Dermis blood vessel endothelial cell (primary cell): Measurements from ENCODE around the gene LNP1. TPM values are rescaled to one million over a fixed set of nuclear protein-coding genes. Genes with fewer than 3 reads are reported as not detected.
"Not testable (repeated sequence)": the region's sequence is repeated elsewhere in the genome, so short reads cannot be mapped to it uniquely, and the experiment has no call there.

Source experiments
- DNase-seq: peaks from one replicate; pipeline ENCODE4 v3.0.0; 2010
- total RNA-seq: library from RNA; depleted of rRNA; stranded (reverse); fragments of >200 nt; gene quantifications from 2 replicates; pipeline ENCODE4 v1.2.3, GENCODE V29; 2014

The LNP1 gene
- total RNA-seq, 1 donor from 2014 or later, result 0.51 TPM

DNA sequence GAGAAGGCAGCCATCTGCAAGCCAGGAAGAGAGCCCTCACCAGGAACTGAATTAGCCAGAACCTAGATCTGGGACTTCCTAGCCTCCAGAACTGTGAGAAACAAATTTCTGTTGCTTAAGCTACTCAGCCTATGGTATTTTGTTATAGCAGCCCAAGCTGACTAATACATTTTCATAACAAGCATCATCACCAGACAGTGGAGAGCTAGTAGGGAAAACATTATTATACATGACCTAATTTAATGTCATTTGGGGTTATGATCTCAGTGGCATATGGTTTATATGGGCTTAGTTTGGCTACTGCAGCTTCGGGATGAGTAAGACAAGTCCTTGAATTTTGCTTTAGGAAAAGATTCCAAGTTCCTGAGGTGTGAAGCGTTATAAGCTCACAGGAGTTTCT, 35.6 kb downstream of the LNP1 start:
- no peak for DNase-seq

DNA sequence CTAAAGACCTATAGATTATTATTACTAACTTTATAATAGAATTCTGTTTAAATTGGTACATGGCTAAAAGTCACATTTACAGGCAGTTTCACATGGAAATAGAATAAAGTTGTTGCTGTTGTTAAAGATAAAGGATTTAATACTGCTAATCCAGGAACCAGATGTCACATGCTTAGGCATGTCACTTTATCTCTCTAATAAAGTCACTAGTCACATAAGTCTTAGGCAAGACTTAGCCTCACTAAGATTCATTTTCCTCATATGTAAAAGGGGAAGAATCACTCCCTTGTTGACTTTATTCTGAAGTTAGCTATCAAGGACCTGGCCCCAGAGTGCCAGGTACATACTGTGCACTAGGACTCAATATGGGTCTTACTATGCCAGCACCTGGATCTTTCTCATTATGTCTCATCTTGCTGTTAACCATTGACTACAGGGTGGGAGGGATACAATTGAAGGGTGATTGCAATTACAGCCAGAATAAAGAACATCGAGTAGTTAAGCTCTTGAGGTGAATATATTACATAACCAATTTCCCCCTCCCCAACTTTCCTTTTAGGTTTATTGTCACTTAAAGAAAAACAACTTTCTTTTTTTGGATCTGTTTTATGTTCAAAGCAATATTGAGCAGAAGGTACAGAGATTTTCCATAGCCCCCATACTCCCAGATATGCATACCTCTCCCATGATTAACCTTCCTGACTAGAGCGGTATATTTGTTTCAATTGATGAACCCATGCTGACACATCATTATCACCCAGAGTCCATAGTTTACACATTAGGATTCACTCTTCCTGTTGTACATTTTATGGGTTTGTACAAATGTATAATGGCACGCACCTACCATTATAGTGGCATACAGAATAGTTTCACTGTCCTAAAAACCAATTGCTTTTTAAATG, 36.6 kb downstream of the LNP1 start:
- no peak for DNase-seq

DNA sequence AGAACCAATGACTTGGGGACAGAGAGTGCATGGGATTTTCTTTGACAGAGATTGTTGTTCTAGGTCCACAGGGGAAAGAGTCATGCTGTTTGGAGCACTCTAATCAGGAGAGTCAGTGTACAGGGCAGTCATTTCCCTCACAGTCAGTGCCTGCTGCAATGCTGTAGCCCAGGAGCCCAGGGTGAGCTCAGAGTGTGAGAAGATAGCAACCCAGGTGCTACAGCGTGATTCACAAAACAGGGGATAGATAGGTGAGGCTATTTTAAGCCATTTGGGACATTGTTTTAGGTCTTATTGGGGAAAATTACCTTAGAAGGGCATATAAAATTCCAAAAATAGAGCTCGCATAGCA, 37.3 kb downstream of the LNP1 start:
- DNase-seq, result peak; percentile 14

DNA sequence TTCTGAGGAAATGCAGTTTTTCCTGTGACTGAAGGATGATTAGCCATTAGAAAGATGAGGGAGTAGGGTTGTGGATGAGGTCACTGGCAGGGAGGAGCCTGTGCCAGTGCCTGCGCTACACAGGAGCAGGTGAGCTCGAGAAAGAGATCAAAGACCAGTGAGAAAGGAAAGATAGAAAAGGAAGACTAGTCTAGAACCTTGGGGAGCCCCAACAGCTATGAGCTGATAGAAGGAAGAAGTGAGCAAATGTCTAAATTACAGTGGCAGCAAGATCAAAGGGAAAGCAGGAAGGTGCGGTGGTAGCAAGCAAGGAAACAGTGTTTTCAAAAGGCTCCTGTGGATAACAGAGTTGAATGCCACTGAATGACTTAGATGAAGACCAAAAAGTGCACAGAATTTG, 39.6 kb downstream of the LNP1 start:
- no peak for DNase-seq

DNA sequence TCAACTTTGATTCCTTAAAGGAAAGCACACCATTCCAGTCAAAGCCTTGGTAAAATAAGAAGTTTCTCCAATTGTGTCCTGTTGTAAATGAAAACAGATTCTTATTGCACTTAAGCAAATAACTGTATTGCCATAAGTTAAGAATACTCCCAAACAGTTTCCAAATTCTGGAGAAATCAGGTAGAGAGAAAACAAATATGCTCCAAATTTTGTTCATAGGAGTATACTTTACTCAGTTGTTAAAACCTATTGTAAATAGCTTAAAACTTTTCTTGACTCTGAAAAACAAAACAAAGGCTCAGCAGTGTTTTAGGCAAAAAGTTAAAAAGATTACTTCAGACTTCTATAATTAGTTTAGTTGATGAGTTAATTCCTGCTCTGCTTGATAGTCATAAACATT, 42.4 kb downstream of the LNP1 start:
- DNase-seq, result no peak

DNA sequence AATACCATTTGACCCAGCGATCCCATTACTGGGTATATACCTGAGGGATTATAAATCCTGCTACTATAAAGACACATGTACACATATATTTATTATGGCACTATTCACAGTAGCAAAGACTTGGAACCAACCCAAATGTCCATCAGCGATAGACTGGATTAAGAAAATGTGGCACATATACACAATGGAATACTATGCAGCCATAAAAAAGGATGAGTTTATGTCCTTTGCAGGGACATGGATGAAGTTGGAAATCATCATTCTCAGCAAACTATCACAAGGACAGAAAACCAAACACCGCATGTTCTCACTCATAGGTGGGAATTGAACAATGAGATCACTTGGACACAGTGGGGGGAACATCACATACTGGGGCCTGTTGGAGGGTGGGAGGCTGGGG, 45.7 kb downstream of the LNP1 start:
- not testable (repeated sequence) for DNase-seq

DNA sequence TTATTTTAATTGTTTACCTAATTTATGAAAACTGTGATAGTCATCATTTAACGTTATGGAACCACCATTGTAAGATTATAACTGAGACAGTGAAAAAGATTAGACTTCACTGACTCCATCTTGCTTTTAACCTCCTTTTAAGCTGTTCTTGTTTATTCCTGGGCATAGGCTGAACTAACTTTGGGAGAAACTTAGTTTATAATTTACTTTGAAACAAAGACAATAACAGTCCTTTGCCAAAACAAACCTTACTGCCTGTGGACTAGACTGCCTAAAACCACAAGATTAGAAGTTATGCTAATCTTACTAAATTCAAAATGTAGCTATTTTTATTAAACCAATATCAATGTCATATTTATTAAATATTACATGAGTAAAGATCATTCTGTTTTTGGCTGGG, 46.7 kb downstream of the LNP1 start:
- no peak for DNase-seq

DNA sequence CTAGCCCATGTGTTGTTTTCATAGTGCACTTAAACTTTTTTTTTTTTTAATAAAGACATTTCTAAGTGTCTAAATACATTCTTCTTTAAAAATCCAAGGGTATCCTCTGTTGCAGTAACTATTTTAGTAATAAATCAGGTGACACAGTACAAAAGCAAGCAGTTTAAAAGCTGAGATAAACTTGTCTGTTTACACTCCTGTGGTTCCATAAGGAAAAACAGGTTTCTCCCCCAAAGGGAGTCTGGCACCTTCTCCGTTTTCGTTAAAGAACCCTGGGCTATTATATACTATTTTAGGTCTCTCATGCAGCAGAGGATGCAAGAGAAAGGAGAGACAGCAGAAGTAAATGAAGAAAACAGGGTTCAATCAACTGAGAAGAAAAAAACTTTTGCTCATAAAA, 47.9 kb downstream of the LNP1 start:
- no peak for DNase-seq

DNA sequence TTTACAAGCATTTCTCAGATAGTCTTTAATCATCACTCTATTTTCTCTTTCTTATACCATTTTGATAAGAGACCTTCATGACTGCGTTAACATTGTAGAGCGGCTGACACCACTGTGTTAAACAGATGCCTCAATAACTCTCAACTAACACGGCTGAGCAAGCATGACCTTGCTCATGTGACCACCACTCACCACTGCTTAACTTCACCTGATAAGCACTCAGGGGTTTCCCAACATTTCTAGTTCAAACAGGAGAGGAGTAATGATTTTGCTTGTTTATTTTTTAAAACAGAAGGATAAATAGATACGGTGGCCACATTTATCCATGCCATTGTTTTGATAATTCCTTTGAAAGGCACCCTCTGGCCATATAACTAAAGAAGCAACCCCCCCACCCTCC, 53.3 kb downstream of the LNP1 start:
- no peak for DNase-seq

DNA sequence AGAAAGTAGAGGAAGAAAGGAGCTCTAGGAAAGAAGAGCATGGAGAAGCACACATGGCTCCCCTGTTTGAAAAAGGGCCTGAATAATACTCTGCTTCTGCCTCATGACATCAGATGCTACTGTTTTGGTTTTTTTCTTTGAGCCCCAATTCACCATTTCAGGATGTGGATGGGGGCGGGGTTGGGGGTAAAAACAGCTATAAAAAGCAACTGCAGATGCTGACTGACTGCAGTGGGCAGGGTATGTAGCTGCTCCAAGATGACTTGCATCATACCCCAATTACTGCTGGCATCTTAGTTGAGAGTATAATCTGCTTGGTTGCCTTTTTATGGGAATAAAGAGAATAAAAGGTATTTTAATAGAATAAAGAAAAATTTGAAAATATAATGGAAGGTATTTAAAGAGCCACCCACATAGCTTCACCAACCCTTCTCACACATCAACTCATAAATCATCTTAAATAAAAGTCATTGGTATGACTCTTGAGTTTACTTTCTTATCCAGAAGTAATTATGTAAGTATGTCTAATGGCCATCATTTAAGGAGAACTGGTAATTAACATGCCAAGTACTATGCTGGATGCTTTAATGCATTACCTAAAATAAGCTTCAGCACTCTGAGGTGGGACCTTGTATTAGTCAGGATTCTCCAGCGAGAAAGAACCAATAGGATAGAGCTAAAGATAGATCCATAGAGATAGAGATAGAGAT, 54.7 kb downstream of the LNP1 start:
- DNase-seq, result no peak

DNA sequence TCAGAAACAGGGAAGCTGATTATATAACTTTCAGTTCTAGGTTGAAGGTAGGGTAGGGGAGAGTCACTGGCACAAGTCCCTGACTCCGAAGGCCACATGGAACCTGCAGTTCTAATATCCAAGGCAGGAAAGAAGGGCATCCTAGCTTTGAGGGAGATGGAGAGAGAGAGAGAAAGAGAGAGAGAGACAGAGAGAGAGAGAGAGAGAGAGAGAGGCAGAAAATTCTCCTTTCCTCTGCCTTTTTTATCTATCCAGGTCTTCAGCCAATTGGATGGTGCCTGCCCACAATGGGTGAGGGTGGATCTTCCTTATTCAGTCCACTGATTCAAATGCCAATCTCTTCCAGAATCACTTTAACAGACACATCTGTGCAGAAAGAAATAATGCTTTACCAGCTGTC, 55.4 kb downstream of the LNP1 start:
- DNase-seq, result no peak

DNA sequence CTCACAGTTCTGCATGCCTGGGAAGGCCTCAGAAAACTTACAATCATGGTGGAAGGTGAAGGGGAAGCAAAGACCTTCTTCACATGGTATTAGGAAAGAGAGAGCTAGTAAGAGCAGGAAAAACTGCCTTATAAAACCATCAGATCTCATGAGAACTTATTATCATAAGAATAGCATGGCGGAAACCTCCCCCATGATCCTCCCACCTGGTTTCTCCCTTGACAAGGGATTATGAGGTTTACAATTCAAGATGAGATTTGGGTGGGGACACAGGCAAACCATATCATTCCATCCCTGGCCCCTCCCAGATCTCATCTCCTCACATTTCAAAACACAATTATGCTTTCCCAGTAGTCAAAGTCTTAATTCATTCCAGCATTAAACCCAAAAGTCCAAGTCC, 56.5 kb downstream of the LNP1 start:
- no peak for DNase-seq

DNA sequence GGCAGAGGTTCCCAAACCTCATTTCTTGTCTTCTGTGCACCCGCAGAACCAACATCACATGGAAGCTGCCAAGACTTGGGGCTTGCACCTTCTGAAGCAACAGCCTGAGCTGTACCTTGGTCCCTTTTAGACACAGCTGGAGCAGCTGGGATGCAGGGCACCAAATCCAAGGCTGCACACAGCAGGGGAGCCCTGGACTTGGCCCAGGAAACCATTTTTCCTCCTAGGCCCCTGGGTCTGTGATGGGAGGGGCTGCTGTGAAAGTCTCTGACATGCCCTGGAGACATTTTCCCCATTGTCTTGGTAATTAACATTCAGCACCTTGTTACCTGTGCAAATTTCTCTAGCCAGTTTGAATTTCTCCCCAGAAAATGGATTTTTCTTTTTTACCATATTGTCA, 57.5 kb downstream of the LNP1 start:
- DNase-seq, result no peak

DNA sequence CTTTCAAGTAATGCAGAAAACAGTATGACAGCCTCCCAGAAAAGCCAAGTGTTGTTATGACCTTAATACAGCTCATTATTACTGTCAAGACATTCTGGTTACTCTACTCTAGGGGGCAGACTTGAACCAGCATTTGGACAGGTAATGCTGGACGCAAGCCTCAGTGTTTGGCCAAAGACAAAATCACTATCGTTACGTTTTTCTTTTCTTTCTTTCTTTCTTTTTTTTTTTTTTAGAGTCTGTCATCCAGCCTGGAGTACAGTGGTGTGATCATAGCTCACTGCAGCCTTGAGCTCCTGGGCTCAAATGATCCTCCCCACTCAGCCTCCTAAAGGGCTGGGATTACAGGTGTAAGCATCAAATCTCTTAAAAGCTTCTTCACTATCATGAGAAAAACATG, 61.7 kb downstream of the LNP1 start:
- peak; percentile 71 for DNase-seq

DNA sequence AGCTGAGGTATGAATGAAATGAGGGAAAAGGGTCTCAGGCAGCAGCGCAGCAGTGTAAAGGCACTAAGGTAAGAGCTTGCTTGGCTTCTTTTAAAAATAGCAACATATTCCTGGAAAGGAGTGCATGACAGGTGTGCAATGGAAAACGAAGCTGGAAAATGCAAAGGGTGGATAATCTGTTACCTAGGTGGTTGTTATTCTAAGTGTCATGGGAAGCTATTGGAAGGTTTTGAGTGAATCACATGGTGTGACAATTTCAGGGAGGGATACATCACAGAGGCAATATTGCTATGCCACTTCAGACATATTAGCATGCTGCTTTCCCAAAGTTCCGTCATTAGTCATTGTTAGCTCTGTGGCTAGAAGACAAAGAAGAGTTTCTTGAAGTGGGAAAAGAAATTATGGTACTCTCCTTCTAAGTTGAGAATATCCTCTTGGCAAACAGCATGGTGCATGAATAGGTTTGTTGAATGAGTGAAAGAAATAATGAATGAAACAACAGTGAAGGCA, 62.4 kb downstream of the LNP1 start:
- DNase-seq, result no peak

DNA sequence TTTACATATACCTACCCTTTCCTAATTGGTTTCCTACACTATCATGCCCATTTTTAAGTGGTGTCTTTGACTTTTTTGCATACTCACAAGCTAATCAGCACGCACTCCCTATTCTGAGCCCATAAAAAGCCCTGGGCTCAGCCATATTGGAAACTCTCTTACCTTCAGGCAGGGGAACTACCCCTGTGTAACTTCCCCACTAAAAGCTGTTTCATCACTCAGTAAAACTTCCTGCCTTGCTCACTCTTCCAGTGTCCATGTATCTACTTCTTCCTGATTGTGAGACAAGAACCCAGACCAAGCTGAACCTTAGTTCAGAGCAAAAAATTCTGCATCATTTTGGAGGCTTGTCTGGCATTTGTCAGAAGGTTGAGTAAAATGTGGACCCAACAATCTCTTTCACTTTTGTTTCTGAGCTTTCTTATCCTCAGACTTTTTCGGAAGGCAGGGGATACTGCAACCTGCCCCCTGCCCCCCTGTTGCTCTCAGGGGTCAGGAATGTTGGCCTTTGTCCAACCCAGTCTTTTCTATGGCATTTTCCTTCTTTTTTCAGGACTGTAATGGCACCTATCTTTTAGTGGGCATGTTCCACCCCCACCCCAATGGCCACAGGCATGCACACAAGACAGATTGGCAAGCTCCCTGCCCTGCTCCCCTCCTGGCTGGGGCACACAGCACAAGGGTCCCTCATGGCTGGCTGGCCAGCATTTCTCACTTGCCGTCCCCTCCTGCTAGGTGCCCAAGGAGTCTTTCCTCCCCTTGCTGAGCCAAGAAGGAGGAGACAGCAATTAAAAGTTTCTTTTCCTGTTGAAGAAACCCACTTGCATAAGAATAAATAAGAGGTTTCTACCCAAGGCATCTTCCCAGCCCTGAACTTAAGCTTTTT, 64.8 kb downstream of the LNP1 start:
- no peak for DNase-seq

DNA sequence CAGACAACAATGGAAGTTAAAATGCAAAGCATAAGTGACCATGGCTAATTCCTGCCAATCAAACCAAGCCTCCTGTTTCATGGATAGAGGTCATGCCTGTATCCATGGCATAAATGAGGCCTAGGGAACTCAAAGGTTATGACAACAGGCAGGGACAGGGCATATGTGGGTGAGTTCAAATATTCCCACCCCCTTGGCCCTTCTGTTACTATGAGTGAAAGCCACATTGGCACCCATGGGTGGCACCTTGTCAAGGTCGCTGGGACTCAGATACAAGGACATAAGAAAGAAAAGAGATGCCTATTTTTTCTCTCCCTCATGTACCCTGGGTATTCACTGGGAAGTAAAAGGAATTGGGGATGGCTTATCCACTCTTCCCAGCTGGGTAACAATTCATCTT, 65.8 kb downstream of the LNP1 start:
- DNase-seq, result no peak

DNA sequence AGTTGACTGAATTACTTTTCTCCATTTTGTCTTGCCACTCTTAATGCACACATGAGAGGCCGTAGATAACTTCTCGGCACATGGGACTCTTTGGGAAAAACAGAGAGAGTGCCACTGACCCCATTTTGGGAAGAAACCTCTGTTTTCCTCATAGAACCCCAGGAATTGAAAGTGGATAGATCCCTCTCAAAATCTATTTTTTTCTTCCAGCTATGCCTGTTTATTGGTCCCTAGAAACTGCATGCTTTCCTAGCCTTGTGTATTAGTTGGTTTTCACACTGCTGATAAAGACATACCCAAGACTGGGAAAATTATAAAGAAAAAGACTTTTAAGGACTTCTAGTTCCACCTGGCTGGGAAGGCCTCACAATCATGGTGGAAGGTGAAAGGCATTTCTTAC, 67.3 kb downstream of the LNP1 start:
- DNase-seq, result no peak

DNA sequence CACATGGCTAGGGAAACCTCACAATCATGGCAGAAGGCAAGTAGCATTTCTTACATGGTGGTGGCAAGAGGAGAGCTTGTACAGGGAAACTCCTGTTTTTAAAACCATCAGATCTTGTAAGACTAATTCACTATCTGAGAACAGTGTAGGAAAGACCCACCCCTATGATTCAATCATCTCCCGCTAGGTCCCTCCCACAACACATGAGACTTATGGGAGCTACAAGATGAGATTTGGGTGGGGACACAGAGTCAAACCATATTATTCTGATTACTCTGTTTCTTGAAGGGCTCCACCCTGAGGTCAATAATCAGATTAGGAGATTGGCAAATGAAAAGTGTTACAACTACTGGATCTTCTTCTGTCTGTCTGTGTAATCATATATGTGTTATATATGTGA, 69.6 kb downstream of the LNP1 start:
- no peak for DNase-seq

DNA sequence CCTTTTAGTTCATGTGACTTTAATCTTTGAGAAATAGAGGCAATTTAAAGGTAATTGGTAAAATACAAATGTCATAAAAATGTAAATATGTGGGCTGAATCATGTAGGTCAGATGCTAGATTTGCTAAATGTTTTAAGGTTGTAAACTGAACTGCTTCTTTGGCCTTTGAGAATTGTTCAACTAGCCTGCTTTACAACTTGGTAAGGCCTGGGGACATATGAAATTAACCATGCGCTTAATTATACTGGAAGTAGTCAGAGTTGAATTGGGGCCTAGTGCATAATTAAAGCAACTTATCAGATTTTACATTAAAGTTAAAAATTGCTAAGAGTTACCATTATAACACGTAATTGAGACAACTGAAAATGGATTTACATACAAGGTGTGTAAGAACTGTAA, 70.1 kb downstream of the LNP1 start:
- DNase-seq, result no peak

DNA sequence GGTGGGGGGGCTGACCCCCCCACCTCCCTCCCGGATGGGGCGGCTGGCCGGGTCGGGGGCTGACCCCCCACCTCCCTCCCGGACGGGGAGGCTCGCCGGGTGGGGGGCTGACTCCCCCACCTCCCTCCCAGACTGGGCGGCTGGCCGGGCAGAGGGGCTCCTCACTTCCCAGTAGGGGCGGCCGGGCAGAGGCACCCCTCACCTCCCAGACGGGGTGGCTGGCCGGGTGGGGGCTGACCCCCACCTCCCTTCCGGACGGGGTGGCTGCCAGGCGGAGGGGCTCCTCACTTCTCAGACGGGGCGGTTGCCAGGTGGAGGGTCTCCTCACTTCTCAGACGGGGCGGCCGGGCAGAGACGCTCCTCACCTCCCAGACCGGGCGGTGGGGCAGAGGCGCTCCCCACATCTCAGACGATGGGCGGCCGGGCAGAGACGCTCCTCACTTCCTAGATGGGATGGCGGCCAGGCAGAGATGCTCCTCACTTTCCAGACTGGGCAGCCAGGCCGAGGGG, 76.6 kb downstream of the LNP1 start:
- not testable (repeated sequence) for DNase-seq

DNA sequence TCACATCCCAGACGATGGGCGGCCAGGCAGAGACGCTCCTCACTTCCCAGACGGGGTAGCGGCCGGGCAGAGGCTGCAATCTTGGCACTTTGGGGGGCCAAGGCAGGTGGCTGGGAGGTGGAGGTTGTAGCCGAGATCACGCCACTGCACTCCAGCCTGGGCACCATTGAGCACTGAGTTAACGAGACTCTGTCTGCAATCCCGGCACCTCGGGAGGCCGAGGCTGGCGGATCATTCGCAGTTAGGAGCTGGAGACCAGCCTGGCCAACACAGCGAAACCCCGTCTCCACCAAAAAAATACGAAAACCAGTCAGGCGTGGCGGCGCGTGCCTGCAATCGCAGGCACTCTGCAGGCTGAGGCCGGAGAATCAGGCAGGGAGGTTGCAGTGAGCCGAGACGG, 77.2 kb downstream of the LNP1 start:
- not testable (repeated sequence) for DNase-seq

DNA sequence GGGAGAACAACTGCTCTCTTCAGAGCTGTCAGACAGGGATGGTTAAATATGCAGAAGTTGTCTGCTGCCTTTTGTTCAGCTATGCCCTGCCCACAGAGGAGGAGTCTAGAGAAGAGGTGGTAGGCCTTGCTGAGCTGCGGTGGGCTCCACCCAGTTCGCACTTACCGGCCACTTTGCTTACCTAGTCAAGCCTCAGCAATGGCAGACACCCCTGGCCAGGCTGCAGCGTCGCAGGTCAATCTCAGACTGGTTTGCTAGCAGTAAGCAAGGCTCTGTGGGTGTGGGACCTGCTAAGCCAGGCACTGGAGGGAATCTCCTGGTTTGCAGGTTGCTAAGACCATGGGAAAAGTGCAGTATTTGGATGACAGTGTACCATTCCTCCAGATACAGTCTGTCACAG, 78.7 kb downstream of the LNP1 start:
- no peak for DNase-seq
